GM12874 (cell line): Measurements from ENCODE around the gene RNF111.

ENCODE experiments used
- CTCF ChIP-seq: IDR thresholded peaks from 2 replicates; pipeline ENCODE4 v1.5.1; 2011; ENCODE audit warnings: low read depth, mild to moderate bottlenecking, control low read depth, low read length, moderate library complexity; ENCODE audit not compliant: insufficient read depth

Gene RNF111

DNA sequence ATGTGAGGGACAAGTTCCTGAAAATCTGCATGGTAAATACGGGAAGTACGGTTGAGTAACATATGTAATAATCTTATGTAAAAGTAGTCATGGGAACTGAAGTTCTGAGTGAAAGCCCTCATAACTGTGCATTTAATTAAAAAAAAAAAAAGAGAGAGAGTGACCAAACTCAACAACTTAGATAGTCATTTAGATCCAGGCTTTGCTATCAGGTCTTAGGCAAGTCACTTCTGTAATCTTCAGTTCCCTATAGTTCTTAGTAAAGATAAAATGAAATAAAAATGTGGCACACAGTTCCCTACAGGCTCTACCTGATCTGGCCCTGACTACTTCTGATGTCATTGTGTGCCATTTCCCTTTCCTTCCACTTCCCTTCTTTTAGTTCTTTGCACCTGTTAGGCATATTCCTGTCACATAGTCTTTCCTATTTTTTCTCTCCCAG lies 15.0 kb downstream of the RNF111 start:
- no peak for TF ChIP-seq CTCF

DNA sequence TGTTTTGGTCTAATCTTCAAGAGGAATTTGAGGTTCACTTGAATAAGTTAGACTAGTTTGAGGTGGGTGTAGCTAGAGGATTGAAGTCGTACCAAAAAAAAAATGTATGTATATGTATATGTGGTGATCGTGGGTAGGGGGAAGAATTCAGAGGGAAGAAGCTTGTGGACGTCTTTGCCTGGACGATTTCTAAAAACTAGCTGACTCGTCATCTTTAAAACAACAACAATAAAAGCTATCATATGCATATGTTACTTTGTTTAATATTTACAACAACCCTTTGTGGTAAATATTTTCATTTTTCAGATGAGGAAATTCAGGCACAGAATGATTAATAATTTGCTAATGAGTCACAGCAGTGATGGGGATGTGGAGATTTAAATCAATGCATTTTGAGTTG lies 18.1 kb downstream of the RNF111 start:
- no peak for TF ChIP-seq CTCF

- no peak for TF ChIP-seq CTCF
These were observed 20.6 kb downstream of the RNF111 start for GRCh38 chr15:59008086-59008485.

DNA sequence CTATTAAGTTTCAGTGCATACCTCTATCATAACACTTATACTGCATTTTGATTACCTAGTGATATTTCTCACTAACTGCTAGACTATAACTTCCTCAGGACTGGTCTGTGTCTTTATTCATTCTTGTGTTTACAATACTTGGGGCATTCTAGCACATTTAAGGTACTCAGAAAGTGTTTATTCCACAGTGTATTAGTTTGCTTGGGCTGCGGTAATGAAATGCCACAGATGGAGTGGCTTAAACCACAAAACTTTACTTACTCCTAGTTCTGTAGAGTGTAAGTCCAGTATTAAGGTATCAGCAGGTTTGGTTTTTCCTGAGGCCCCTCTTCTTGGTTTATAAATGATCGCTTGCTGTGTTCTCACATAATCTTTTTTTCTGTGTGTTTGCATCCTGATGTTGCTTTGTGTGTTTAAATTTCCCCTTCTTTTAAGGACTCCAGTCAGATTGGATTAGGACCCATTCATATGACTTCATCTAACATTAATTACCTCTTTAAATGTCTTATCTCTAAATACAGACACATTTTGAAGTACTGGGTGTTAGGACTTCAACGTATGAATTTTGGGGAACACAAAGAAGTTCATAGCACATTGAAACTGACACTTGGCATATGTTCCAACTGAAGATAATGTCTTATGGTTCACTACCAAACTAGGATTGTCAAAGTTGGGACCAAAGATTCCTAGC lies 23.9 kb downstream of the RNF111 start:
- no peak for TF ChIP-seq CTCF

DNA sequence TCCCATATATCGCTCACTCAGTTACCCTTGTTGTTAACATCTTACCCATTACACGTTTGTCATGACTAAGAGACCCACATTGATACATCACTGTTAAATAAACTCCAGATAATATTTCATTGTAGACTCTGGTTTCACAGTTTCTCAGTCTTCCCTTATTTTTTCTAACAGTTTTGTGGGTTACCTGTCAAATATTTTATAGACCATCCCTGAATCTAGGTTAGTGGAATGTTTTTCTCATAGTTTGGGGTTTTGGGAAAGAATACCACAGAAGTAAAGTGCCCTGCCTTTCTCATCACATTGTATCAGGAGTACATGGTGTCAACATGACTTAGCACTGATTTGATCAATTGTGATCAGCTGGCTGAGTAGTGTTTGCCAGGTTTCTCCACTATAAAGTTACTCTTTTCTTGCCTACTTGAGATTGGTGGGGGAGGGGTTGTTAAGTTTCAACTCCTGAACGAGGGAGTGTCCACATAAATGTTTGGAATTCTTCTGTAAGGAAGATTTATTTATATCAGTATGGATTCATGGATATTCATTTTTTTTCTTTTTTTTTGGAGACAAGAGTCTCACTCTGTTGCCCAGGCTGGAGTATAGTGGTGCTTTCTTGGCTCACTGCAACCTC lies 25.9 kb downstream of the RNF111 start:
- no peak for TF ChIP-seq CTCF

DNA sequence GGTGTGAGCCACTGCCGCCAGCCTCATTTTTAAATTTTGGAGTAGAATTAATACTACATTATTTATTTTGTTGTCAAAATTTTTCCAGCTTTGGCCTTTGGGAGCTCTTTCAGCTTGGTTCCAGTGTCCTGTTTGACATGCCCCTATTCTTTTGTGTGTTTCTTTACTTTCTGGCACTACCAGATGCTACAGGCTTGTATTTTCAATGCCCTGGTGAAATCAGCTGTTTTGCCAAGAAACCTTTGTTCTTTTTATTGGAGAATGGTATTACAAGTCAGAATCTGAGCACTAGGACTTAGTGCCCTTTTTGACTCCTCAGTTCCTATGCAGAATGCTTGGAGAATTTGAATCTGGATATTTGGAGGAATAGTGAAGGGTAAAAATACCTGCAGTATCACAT lies 26.6 kb downstream of the RNF111 start:
- no peak for TF ChIP-seq CTCF

GRCh38 chr15:59017449-59017848 lies 30.0 kb downstream of the RNF111 start:
- TF ChIP-seq CTCF, result no peak
